GM19351 (cell line): ENCODE results near the gene FAM47B.

ENCODE experiments used
- ATAC-seq: cut with Tn5 transposase; IDR thresholded peaks from one replicate; pipeline ENCODE4 v1.9.1; 2021; ENCODE audit warnings: mild to moderate bottlenecking, moderate library complexity; ENCODE audit not compliant: unreplicated experiment

Gene FAM47B

DNA sequence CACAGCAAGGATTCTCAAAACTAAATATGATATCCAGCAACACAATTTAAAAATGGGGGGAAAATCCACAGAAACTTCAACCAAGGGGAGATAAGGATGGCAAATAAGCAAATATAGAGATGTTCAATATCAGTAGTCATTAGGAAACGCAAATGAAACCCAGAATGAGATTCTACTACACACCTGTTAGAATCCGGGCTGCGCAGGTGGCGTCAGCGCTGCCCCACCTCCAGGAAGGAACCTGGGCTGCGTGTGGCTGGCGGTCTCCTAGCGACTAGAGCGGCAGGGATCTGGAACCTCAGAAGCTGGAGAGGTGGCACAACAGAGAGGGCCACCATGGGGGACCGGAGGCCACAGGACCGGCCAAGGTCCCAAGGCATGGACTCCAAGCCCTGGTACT, at the start of gene FAM47B:
TSS of gene FAM47B (plus strand) at position 301 of the 400 bp plus-strand sequence. CDS start at position 337, 36 bp downstream.
- no peak for ATAC-seq

DNA sequence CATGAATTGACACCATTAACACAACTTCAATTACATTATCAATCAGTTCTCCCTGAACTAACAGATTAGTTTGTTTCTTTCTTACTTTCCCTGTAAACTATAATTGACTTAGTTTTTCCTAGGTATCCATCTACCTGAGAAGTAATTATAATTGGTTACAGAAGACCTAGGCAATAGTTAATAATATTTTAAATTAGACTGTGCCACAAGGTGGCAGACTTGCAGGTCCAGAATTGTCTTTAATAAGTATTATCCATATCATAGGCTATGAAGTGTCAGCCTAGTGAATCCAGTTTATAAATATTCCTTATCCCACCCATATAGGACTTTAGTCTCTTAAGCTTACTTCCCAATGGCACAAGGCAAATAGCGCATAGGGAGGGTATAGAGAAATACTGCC, 48.9 kb upstream of the FAM47B start:
- ATAC-seq, result no peak

DNA sequence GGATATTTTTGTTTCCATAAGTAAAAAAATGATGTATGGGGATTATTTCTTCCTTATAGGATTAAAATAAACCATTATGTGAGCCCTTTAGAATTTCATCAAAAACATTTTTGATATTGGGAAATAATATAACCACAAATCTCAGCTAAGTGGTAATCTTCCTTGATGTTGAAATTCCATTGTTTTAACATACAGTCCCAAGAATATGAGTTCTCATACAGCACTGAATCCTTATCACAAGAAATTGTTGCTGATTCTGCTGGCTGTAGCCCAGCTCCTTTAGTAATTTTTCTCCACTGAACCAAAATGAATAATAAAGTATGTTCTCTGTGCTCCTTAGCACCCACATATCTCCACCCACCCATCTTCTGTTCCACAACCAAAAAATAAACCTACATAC, 41.9 kb upstream of the FAM47B start:
- ATAC-seq, result no peak

- no peak for ATAC-seq
These were observed 40.8 kb upstream of the FAM47B start for GRCh38 chrX:34901761-34902160.

DNA sequence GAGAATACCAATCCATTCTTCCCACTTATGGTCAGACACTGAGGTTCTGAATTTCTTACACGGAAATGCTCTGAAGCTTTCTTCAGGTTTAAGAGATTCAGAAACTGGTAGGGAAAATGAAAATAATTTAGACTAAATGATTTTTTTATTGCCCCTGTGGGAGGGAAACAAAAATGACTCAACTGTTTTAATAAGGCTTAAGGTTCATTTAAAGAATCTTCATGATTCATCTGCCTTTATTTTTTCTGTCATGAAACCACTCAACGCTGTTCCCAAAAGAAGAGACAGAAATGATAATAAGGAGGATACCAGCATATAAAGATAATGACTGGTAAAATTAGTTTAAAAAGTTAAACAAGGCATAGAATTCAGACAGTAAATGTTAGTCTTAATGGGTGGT, 39.3 kb upstream of the FAM47B start:
- ATAC-seq, result no peak

GRCh38 chrX:34909151-34909550, 33.4 kb upstream of the FAM47B start:
- ATAC-seq, result no peak

DNA sequence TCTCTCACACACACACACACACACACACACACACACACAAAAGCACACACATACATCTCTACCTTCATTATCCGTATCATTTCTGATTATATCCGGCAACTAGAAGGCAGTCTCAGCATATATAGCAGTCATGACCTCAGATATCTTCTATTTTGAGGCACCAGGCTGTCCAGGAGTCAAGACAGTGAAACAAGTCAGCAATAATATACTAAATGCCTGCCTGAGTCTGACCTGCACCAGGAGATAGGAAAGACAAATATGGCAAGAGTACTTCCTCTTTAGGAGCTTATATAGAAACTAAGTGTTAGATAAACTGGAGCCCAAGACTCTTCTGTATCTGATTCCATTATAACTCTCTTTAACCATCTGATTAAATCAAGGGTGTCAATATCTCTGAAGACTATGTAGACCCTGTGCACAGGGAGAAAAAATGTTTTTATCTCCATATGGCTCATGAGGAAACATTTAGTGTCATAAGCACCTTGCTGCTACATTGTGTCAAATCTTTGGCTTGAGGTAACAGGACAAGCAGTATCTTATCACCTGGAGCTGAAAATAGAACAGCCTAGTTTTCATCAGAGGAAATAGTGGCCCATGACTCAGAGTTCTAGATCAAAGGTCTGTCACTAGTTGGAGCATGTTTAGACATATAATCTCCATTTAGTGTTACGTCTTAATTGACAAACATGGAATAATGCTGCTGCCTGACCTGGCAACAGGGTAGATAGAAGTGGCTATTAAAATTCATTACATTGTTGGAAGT, 27.0 kb upstream of the FAM47B start:
- ATAC-seq, result no peak

GRCh38 chrX:34917146-34917545, 25.4 kb upstream of the FAM47B start:
- ATAC-seq, result no peak

DNA sequence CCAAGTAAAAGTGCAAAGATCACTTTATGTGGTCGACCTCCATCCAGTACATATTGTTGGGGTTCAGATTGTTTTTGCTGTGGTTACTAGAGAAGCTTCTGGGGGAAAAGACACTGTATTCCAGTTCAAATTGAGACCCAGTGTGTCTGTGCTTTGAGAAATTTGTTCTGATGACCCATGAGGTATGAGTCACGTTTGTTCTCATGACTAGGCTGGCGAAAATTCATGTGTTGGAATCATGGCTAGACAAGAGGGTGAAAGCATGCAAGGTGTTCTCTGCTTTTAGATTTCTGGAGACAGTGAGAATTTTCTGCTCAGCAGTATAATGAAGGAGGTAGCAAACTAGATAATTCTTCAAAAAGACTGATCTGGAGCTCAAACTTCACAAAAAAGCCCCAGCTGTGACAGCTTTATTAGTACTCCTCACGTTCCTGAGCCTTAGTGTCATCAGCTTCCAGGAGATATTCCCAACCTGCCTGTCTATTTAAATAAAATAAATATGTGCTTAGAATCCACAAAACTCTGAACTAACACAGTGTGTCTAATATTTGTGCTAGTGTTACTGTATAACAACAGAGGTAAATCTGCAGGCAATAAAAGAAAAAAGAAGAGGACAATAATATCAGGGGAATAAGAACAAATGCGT, 24.4 kb upstream of the FAM47B start:
- no peak for ATAC-seq

DNA sequence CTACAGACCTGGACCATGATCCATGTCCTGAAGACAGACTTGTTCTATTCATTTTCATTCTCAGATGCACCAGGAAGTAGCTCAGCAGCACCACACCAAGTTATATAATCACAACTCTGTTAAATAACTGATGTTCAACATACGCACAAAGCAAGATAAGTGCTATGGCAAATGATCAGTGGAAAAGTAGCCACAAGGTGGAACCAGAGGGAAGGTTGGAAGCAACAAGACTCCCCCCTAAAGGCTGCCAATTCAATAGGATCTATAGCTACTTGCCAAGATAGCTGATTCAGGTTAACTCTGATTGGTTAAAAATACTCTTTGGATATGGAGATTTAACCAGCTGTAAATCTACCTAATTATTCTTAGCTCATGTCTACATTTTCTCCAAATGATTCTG, 23.7 kb upstream of the FAM47B start:
- no peak for ATAC-seq

GRCh38 chrX:34927866-34928265, 14.7 kb upstream of the FAM47B start:
- no peak for ATAC-seq

DNA sequence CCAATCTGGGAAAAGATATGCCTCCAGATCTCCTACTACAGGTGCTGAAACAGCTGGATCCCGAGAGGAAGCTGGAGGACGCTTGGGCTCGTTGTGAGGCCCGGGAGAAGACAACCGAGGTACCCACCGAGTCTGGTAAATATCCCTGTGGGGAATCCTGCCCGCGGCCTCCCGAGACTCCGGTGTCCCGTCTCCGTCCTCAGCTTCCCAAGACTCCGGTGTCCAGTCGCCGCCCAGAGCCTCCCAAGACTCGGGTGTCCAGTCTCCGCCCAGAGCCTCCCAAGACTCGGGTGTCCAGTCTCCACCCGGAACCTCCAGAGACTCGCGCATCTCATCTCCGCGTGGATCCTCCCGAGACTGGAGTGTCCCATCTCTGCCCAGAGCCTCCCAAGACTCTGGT, 639 bp downstream of the FAM47B start:
- no peak for ATAC-seq

DNA sequence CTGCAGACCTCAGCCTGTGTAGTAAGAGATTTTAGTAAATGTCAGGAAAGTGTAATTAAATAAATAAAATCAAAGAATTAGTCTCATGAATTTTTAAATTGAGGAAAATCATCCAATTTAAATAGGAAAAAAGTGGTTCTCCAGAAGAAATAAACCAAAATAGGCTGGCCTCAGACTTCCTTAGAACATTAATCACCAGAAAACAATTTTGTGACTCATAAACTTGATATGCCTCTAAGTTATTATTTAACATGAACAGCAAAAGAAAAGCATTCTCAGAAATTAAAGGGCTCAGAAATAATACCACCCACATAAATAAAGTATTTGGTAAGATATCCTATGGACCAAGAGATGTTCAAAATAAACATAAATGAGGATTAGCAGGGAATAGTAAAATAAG, 14.3 kb downstream of the FAM47B start:
- no peak for ATAC-seq

GRCh38 chrX:34961662-34962061, 19.1 kb downstream of the FAM47B start:
- no peak for ATAC-seq

GRCh38 chrX:34972206-34972605, 29.6 kb downstream of the FAM47B start:
- ATAC-seq, result no peak

DNA sequence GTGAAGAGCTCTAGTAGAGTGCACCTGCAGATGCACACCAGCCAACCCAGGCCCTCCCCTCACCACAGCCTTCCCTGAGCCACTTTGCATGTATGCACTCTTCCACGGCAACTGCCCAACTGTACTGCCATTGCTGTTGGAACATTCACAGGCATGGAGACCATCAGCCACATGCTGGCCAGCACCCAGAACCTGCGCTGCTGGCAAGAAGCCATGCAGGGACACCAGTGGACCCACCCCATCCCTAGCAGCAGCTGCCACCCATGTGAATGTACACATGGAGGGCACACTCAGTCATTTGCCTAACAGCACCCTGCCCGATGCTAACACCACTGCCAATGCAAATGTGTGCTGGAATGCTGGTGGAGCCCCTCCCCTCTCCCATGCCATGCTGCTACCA, 35.6 kb downstream of the FAM47B start:
- ATAC-seq, result no peak

DNA sequence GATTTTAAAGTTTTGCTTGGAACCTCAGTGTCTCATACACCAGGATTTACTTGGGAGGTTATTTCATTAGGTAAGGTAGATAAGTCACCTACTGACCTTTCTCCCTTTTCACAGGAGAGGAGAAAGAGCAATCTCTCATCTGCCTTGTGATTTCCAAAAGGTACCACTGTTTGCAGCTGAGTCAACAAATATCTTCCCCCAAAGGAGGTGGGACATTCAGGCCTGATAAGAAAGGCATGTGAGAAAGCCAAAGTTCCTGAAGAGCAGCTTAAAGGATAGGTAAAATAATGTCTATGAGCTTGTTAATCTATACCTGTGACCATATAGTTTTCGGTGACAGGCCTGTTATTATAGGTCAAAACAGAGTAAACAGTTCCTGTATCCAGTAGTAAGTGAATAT, 45.0 kb downstream of the FAM47B start:
- no peak for ATAC-seq
